H9 (cell line): Measurements from ENCODE around the gene PANK2. TPM values are rescaled to one million over a fixed set of nuclear protein-coding genes. Genes with fewer than 3 reads are reported as not detected.

Source experiments
- DNase-seq: peaks from one replicate; pipeline ENCODE4 v3.0.0-alpha.2; 2017
- H2AFZ ChIP-seq: one replicate; pipeline ENCODE4 v1.6.1; 2013; ENCODE audit warnings: mild to moderate bottlenecking, low read length, control low read depth, moderate library complexity
- H2AK5ac ChIP-seq: 2 replicates; pipeline ENCODE4 v1.6.1; 2013; ENCODE audit warnings: low read length, control low read depth, mixed read lengths; ENCODE audit not compliant: insufficient read length
- H2BK120ac ChIP-seq: one replicate; pipeline ENCODE4 v1.6.1; 2013; ENCODE audit warnings: low read depth, mild to moderate bottlenecking, low read length, control low read depth, inconsistent platforms; ENCODE audit not compliant: poor library complexity, severe bottlenecking
- H2BK12ac ChIP-seq: 2 replicates; pipeline ENCODE4 v1.6.1; 2013; ENCODE audit warnings: low read length, control low read depth, mixed read lengths, low read depth; ENCODE audit not compliant: insufficient read length
- H2BK15ac ChIP-seq: 2 replicates; pipeline ENCODE4 v1.6.1; 2013; ENCODE audit warnings: low read depth, low read length, control low read depth
- H2BK20ac ChIP-seq: one replicate; pipeline ENCODE4 v1.6.1; 2013; ENCODE audit warnings: low read depth, mild to moderate bottlenecking, low read length, control low read depth, inconsistent platforms; ENCODE audit not compliant: poor library complexity, severe bottlenecking
- H2BK5ac ChIP-seq: 2 replicates; pipeline ENCODE4 v1.6.1; 2013; ENCODE audit warnings: low read length, control low read depth, mixed read lengths; ENCODE audit not compliant: insufficient read length
- H3K14ac ChIP-seq: 2 replicates; pipeline ENCODE4 v1.6.1; 2013; ENCODE audit warnings: low read length, control low read depth; ENCODE audit not compliant: insufficient read depth
- H3K18ac ChIP-seq: 2 replicates; pipeline ENCODE4 v1.6.1; 2013; ENCODE audit warnings: low read depth, mild to moderate bottlenecking, mixed read lengths, low read length, control low read depth; ENCODE audit not compliant: insufficient read length
- H3K23ac ChIP-seq: 2 replicates; pipeline ENCODE4 v1.6.1; 2013; ENCODE audit warnings: low read length, control low read depth, mixed read lengths, low read depth; ENCODE audit not compliant: insufficient read length
- H3K23me2 ChIP-seq: 2 replicates; pipeline ENCODE4 v1.6.1; 2013; ENCODE audit warnings: low read depth, mild to moderate bottlenecking, mixed read lengths, low read length, control low read depth; ENCODE audit not compliant: insufficient read length, poor library complexity, severe bottlenecking
- H3K27ac ChIP-seq: 2 replicates; pipeline ENCODE4 v1.5.1; 2013; ENCODE audit warnings: low read length, control low read depth, mixed read lengths, low read depth; ENCODE audit not compliant: insufficient read length
- H3K27me3 ChIP-seq: 2 replicates; pipeline ENCODE4 v1.6.1; 2013; ENCODE audit warnings: low read length, control low read depth, inconsistent platforms; ENCODE audit not compliant: insufficient read depth
- H3K4ac ChIP-seq: 2 replicates; pipeline ENCODE4 v1.6.1; 2013; ENCODE audit warnings: low read depth, mild to moderate bottlenecking, control low read depth, inconsistent platforms, low read length, moderate library complexity
- H3K4me1 ChIP-seq: 2 replicates; pipeline ENCODE4 v1.6.1; 2013; ENCODE audit warnings: low read length, control low read depth, inconsistent platforms; ENCODE audit not compliant: insufficient read depth
- H3K4me2 ChIP-seq: 2 replicates; pipeline ENCODE4 v1.6.1; 2013; ENCODE audit warnings: low read length, control low read depth, mixed read lengths; ENCODE audit not compliant: insufficient read length, insufficient read depth
- H3K56ac ChIP-seq: 2 replicates; pipeline ENCODE4 v1.6.1; 2013; ENCODE audit warnings: low read depth, mild to moderate bottlenecking, mixed read lengths, low read length, control low read depth; ENCODE audit not compliant: insufficient read length
- H3K79me1 ChIP-seq: 2 replicates; pipeline ENCODE4 v1.6.1; 2013; ENCODE audit warnings: low read depth, mild to moderate bottlenecking, moderate library complexity, low read length, control low read depth, inconsistent platforms; ENCODE audit not compliant: insufficient read depth, poor library complexity, severe bottlenecking
- H3K79me2 ChIP-seq: 2 replicates; pipeline ENCODE4 v1.6.1; 2013; ENCODE audit warnings: low read length, control low read depth, inconsistent platforms; ENCODE audit not compliant: insufficient read depth
- H3K9ac ChIP-seq: 2 replicates; pipeline ENCODE4 v1.6.1; 2013; ENCODE audit warnings: low read length, control low read depth, mixed read lengths; ENCODE audit not compliant: insufficient read length; ENCODE audit errors: extremely low read depth
- H3K9me3 ChIP-seq: one replicate; pipeline ENCODE4 v1.6.1; 2013; ENCODE audit warnings: low read depth, low read length, inconsistent platforms; ENCODE audit not compliant: control insufficient read depth
- H3T11ph ChIP-seq: one replicate; pipeline ENCODE4 v1.6.1; 2013; ENCODE audit warnings: mild to moderate bottlenecking, low read length, control low read depth, inconsistent platforms
- H4K20me1 ChIP-seq: one replicate; pipeline ENCODE4 v1.6.1; 2013; ENCODE audit not compliant: control insufficient read depth, insufficient read length, insufficient read depth
- H4K5ac ChIP-seq: 2 replicates; pipeline ENCODE4 v1.6.1; 2013; ENCODE audit warnings: low read depth, mild to moderate bottlenecking, mixed read lengths, low read length, control low read depth; ENCODE audit not compliant: insufficient read length
- H4K8ac ChIP-seq: replicated peaks from 2 replicates; pipeline ENCODE4 v1.6.1; 2013; ENCODE audit warnings: low read length, control low read depth, mixed read lengths, low read depth; ENCODE audit not compliant: insufficient read length
- H4K91ac ChIP-seq: 2 replicates; pipeline ENCODE4 v1.6.1; 2013; ENCODE audit warnings: low read depth, mild to moderate bottlenecking, moderate library complexity, mixed read lengths, low read length, control low read depth; ENCODE audit not compliant: insufficient read length
- H3K27ac Mint-ChIP-seq, 3 experiments: 2 replicates in 2 of 3; 3 replicates in 1 of 3; pipeline ENCODE4 v1.8.0; 2020 to 2021; ENCODE audit warnings: mixed read lengths in 3 of 3, mild to moderate bottlenecking in 1 of 3, moderate library complexity in 1 of 3
- H3K27me3 Mint-ChIP-seq: 2 replicates; pipeline ENCODE4 v1.8.0; 2021; ENCODE audit warnings: low read depth, mild to moderate bottlenecking, moderate library complexity, mixed read lengths
- H3K36me3 Mint-ChIP-seq, 3 experiments: 2 replicates in 2 of 3; 3 replicates in 1 of 3; pipeline ENCODE4 v1.8.0; 2020 to 2021; ENCODE audit warnings: low read depth in 3 of 3, mixed read lengths in 3 of 3; ENCODE audit not compliant: insufficient read depth in 1 of 3
- H3K4me1 Mint-ChIP-seq, 2 experiments: 2 replicates each; pipeline ENCODE4 v1.8.0; 2020; ENCODE audit warnings: mixed read lengths in 2 of 2
- H3K4me3 Mint-ChIP-seq, 2 experiments: 2 replicates in 1 of 2; 3 replicates in 1 of 2; pipeline ENCODE4 v1.8.0; 2020 to 2021; ENCODE audit warnings: mild to moderate bottlenecking in 2 of 2, mixed read lengths in 2 of 2, moderate library complexity in 1 of 2
- H3K9me3 Mint-ChIP-seq, 2 experiments: 2 replicates in 1 of 2; 3 replicates in 1 of 2; pipeline ENCODE4 v1.8.0; 2020; ENCODE audit warnings: mild to moderate bottlenecking in 2 of 2, mixed read lengths in 2 of 2, moderate library complexity in 1 of 2
- CTCF ChIP-seq: fragments of 200-600 bp; sonication (generic); conservative IDR thresholded peaks from 3 replicates; pipeline ENCODE4 v1.8.0; 2021; ENCODE audit warnings: antibody characterized with exemption, mild to moderate bottlenecking
- WGBS: extraction: QIAGEN DNeasy Blood & Tissue Kit; methylation state at CpG from one replicate; pipeline ENCODE4 v1.1.7; 2013; ENCODE audit warnings: missing lambda C conversion rate, low lambda C conversion rate, mixed read lengths; ENCODE audit not compliant: insufficient read length; ENCODE audit errors: extremely low coverage; 5-methylcytosine and 5-hydroxymethylcytosine counted together
- total RNA-seq: library from RNA; stranded (reverse); gene quantifications from 2 replicates; pipeline ENCODE4 v1.2.1, GENCODE V29; 2021

The PANK2 gene
- total RNA-seq, 1 experiment from 2014 or later, result 65.4 TPM

GRCh38 chr20:3846740-3847428 is 42.3 kb upstream of the PANK2 start, which contains the start of gene MAVS:
Gene MAVS (plus strand): TSS chr20:3846834. CDS start chr20:3854625, 7,791 bp downstream.
- Histone ChIP-seq H4K91ac (no peak within 1 kb of the TSS), H3K27me3 (no peaks in the 10 kb centered on the region), H3K18ac (peak within 1 kb of the TSS; percentile 83), H3K9me3 (no peaks in the 10 kb centered on the region), H3K14ac (peak within 1 kb of the TSS; percentile 83), H4K8ac (no peak within 1 kb of the TSS), H2BK20ac (no peak within 1 kb of the TSS), H2AFZ (no peak within 1 kb of the TSS), H2BK120ac (no peak within 1 kb of the TSS), H2BK5ac (no peak within 1 kb of the TSS), H3K79me1 (no peaks in the 10 kb centered on the region), H2BK12ac (no peak within 1 kb of the TSS), H3K23me2 (peaks cover 13% of the 10 kb centered on the region), H3K4me1 (no peaks in the 10 kb centered on the region), H2AK5ac (no peak within 1 kb of the TSS), H3K56ac (no peak within 1 kb of the TSS), H3K79me2 (no peaks in the 10 kb centered on the region; the same call in 1 of the 2 replicates), H4K20me1 (no peaks in the 10 kb centered on the region), H3K4ac (no peak within 1 kb of the TSS), H4K5ac (no peak within 1 kb of the TSS), H3K9ac (peak within 1 kb of the TSS; percentile 68), H3T11ph (no peak within 1 kb of the TSS), H3K27ac (no peak within 1 kb of the TSS), H2BK15ac (no peak within 1 kb of the TSS), H3K4me2 (peak within 1 kb of the TSS; percentile 84), H3K23ac (no peak within 1 kb of the TSS)
- Mint-ChIP-seq H3K4me1 (peaks cover 7 to 10% of the 10 kb centered on the region in 2 experiments), H3K27me3 (no peaks in the 10 kb centered on the region; the same call in 1 of the 2 replicates), H3K4me3 (peak within 1 kb of the TSS; percentile 81 to 90), H3K36me3 (0 out of 7 replicates have a peak, but pooled peaks cover 0 to 5% (median 0%) of the 10 kb centered on the region in 3 experiments), H3K27ac (peak within 1 kb of the TSS in 2 of 3 experiments; percentile 72 to 79; a peak in 3 of 7 replicates), H3K9me3 (no peaks in the 10 kb centered on the region)
- peak; percentile 90 for DNase-seq
- no peak for TF ChIP-seq CTCF
- whole genome bisulfite sequencing, result no CpG with 5 or more reads among the region's 72 CpGs
